Mesangial cell (primary cell): ENCODE data around the gene UBA1. TPM values are rescaled to one million over a fixed set of nuclear protein-coding genes. Genes with fewer than 3 reads are reported as not detected.

ENCODE experiments used
- total RNA-seq: library from RNA; depleted of rRNA; stranded (reverse); fragments of >200 nt; gene quantifications from 2 replicates; pipeline ENCODE4 v1.2.3, GENCODE V29; 2015

The UBA1 gene
- total RNA-seq: 218 and 285 TPM in 2 replicates

DNA sequence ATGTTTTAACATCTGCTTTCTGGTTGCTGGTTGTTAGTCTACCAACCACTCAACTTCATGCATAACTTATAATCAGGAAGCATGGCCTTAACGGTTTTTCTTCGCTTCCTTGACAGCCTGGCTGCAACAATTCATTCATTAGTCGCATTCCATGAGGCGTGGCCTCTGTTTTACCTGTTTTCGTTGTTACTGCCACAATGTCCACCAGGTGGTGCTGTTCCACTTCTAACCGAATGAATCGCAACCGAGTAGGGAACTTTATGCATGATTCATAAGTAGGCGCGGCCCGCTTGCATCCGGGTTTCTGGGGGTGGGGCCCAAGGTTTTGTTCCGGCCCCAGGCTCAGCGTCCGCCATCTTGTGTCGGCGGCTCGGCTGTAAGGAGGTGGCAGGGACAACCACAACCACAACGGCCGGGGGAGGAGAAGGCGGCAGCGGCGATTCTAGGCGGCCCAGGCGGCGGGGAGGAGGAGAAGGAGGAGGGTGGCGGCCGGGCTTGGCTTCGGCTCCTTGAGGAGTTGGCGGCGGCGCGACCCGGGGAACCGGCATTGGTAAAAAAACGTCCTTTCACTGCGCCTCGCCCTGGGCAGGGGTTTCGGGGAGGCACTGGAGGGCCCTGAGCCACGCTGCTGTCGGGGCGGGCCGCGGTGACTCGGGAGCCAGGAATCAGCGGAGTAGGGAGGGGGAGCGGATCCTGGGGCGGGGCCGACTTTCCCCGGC, at the start of gene UBA1:
Gene UBA1 (plus strand): TSS at position 355 of the 719 bp plus-strand sequence. CDS start 4,974 bp downstream, outside the sequence.

GRCh38 chrX:47144626-47145394, 48.8 kb upstream of the UBA1 start, which contains the start of the genes NDUFB11 and RBM10:
Gene NDUFB11, minus strand, starts transcription at chrX:47144702. Its CDS starts 23 bp downstream, at chrX:47144679.
Gene RBM10, plus strand, starts transcription at chrX:47145221. Its CDS starts 2,261 bp downstream, at chrX:47147482.

GRCh38 chrX:47218280-47218919, 24.8 kb downstream of the UBA1 start, which contains the start of gene CDK16:
Gene CDK16, plus strand, starts transcription at chrX:47218681. Its CDS starts 4,877 bp downstream, at chrX:47223558.

GRCh38 chrX:47232803-47233332, 39.2 kb downstream of the UBA1 start, which contains the start of gene USP11:
Gene USP11, plus strand, starts transcription at chrX:47233009. Its CDS starts 35 bp downstream, at chrX:47233044.

Other genes starting within 250 kb of the UBA1 start
- 1.1 and 2.7 TPM in 2 replicates for gene RGN, start 115.4 kb upstream of the UBA1 start, total RNA-seq
- 70.7 and 84.9 TPM in 2 replicates for gene NDUFB11, start 49.1 kb upstream of the UBA1 start, total RNA-seq
- 41.1 and 55.9 TPM in 2 replicates for gene RBM10, start 48.6 kb upstream of the UBA1 start, total RNA-seq
- gene CDK16, start 24.9 kb downstream of the UBA1 start, total RNA-seq: 133 and 154 TPM in 2 replicates
- 38.9 and 49.7 TPM in 2 replicates for gene USP11, start 39.2 kb downstream of the UBA1 start, total RNA-seq
- 0.13 and 0.33 TPM in 2 replicates for gene ZNF157, start 176.7 kb downstream of the UBA1 start, total RNA-seq